Kidney (tissue), 14 donors: ENCODE results near the gene C19orf44. TPM values are rescaled to one million over a fixed set of nuclear protein-coding genes. Genes with fewer than 3 reads are reported as not detected.
A peak's percentile ranks its signal among the peaks of the same experiment; 100 is the strongest.
"Not testable (repeated sequence)": the region's sequence is repeated elsewhere in the genome, so short reads cannot be mapped to it uniquely, and the experiment has no call there.

Experiments used
- DNase-seq, 5 donors: peaks; one replicate each; pipeline ENCODE4 v3.0.0-alpha.2; 2013 to 2020
- FAIRE-seq: peaks from 2 replicates; lab custom pipeline; 2012; peaks lifted over from hg19 to GRCh38; lab: Jason Lieb, UNC
- H3K27ac ChIP-seq, 2 donors: one replicate each; pipeline ENCODE4 v1.7.0; 2013; ENCODE audit warnings: low read depth in 2 of 2, low read length in 2 of 2, inconsistent platforms in 1 of 2
- H3K27me3 ChIP-seq: one replicate; pipeline ENCODE4 v1.7.1; 2013; ENCODE audit warnings: low read length, inconsistent platforms; ENCODE audit not compliant: control insufficient read depth, insufficient read depth
- H3K36me3 ChIP-seq, 3 donors: one replicate each; pipeline versions ENCODE4 v1.7.0 to v1.7.1; 2013; ENCODE audit warnings: low read length in 3 of 3, control low read depth in 1 of 3, inconsistent platforms in 1 of 3; ENCODE audit not compliant: insufficient read depth in 3 of 3, control insufficient read depth in 2 of 3
- H3K4me1 ChIP-seq, 3 donors: one replicate each; pipeline versions ENCODE4 v1.7.0 to v1.7.1; 2013; ENCODE audit warnings: low read length in 3 of 3, inconsistent platforms in 1 of 3, low read depth in 1 of 3; ENCODE audit not compliant: control insufficient read depth in 2 of 3, insufficient read depth in 2 of 3
- H3K4me3 ChIP-seq, 3 donors: one replicate each; pipeline versions ENCODE4 v1.7.0 to v1.8.1; 2013; ENCODE audit warnings: low read length in 3 of 3, control low read depth in 1 of 3, inconsistent platforms in 1 of 3
- H3K9ac ChIP-seq, 3 donors: one replicate each; pipeline versions ENCODE4 v1.7.0 to v1.7.1; 2013; ENCODE audit warnings: low read length in 3 of 3, control low read depth in 1 of 3, inconsistent platforms in 1 of 3
- H3K9me3 ChIP-seq, 3 donors: one replicate each; pipeline versions ENCODE4 v1.7.0 to v1.7.1; 2013; ENCODE audit warnings: low read length in 3 of 3, control low read depth in 1 of 3, inconsistent platforms in 1 of 3; ENCODE audit not compliant: control insufficient read depth in 2 of 3, insufficient read depth in 1 of 3
- intact Hi-C: fragments of 100-400 bp; cut with DNase I; formaldehyde crosslinking; loops from one replicate; pipeline ENCODE4 v1.11.1; 2022
- polyA plus RNA-seq: library from polyadenylated mRNA; stranded (reverse); fragments of 350-450 nt; fragmentation: Illumina TruSeq; extraction: RNeasy Lipid Tissue Mini Kit (QIAGEN cat#74804); gene quantifications from one replicate; pipeline ENCODE4 v1.2.3, GENCODE V29; 2014; ENCODE audit warnings: low read depth, low replicate concordance; ENCODE audit not compliant: insufficient read depth
- total RNA-seq: library from RNA; stranded (reverse); fragmentation: NEBNext Ultra II Directional; extraction: Animal tissue kit (Norgen Biotek cat#: 25700); gene quantifications from one replicate; pipeline ENCODE4 v1.2.1, GENCODE V29; 2021
- TF ChIP-seq, protein P1 (sequence below): IDR thresholded peaks from 3 replicates; pipeline ENCODE4 v1.5.1; 2012; ENCODE audit warnings: mild to moderate bottlenecking, moderate library complexity, borderline replicate concordance; ENCODE audit not compliant: insufficient read depth; ENCODE audit errors: extremely low read depth
- donor health status: control.
- donor health status: control.
- donor health status: control.
- donor health status: control.
- donor health status: control.
- donor health status: DM: yes; HTN: yes; CAD: no.
- donor health status: Normal renal cell carcinoma (clear cell type).

Gene C19orf44
- total and polyA plus RNA-seq, 2 donors from 2014 or later: 6.2 to 8.6 TPM

DNA sequence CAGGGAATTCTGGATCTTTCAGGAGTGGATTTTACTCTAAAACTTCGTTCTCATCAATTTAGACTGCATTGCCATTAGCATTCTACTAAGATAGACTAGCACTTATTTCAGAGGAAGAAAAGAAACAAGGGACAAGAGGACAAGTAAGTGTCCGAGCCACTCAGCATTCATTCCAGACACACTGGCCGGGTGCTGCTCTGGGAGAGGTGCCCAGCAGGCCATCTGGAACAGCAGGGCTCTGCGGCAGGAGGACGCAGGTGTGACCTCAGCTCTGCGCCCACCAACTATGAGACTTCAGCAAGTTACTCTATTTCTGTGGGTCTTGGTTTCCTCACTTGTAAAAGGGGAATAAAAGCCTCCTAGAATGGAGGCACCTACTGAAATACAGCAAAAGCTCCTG is 28.6 kb upstream of the C19orf44 start:
- Histone ChIP-seq H3K36me3 (no peaks in the 10 kb centered on the region), H3K9ac (peak overlapping the region in 1 of 3 donors; percentile 40), H3K4me3 (no peak overlapping the region), H3K27ac (no peak overlapping the region), H3K9me3 (no peaks in the 10 kb centered on the region), H3K4me1 (peaks cover 0 to 39% (median 5%) of the 10 kb centered on the region in 3 donors), H3K27me3 (no peaks in the 10 kb centered on the region)
- intact Hi-C loops: no loop called here
- TF ChIP-seq, protein P1, sequence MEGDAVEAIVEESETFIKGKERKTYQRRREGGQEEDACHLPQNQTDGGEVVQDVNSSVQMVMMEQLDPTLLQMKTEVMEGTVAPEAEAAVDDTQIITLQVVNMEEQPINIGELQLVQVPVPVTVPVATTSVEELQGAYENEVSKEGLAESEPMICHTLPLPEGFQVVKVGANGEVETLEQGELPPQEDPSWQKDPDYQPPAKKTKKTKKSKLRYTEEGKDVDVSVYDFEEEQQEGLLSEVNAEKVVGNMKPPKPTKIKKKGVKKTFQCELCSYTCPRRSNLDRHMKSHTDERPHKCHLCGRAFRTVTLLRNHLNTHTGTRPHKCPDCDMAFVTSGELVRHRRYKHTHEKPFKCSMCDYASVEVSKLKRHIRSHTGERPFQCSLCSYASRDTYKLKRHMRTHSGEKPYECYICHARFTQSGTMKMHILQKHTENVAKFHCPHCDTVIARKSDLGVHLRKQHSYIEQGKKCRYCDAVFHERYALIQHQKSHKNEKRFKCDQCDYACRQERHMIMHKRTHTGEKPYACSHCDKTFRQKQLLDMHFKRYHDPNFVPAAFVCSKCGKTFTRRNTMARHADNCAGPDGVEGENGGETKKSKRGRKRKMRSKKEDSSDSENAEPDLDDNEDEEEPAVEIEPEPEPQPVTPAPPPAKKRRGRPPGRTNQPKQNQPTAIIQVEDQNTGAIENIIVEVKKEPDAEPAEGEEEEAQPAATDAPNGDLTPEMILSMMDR: no peak
- no peak for FAIRE-seq
- no peak for DNase-seq

- Histone ChIP-seq H3K27me3 (no peaks in the 10 kb centered on the region), H3K9me3 (no peaks in the 10 kb centered on the region), H3K36me3 (no peaks in the 10 kb centered on the region), H3K27ac (peak overlapping the region in 1 of 2 donors; percentile 6), H3K4me1 (peaks cover 0 to 23% (median 5%) of the 10 kb centered on the region in 3 donors), H3K9ac (peak overlapping the region in 1 of 3 donors; percentile 65), H3K4me3 (peak overlapping the region; percentile 59 to 79 (median 77))
- DNase-seq (no peak), FAIRE-seq (no peak)
- intact Hi-C loops: no loop called here
- TF ChIP-seq, protein P1: no peak
Observed at GRCh38 chr19:16470541-16470910, 25.7 kb upstream of the C19orf44 start.

DNA sequence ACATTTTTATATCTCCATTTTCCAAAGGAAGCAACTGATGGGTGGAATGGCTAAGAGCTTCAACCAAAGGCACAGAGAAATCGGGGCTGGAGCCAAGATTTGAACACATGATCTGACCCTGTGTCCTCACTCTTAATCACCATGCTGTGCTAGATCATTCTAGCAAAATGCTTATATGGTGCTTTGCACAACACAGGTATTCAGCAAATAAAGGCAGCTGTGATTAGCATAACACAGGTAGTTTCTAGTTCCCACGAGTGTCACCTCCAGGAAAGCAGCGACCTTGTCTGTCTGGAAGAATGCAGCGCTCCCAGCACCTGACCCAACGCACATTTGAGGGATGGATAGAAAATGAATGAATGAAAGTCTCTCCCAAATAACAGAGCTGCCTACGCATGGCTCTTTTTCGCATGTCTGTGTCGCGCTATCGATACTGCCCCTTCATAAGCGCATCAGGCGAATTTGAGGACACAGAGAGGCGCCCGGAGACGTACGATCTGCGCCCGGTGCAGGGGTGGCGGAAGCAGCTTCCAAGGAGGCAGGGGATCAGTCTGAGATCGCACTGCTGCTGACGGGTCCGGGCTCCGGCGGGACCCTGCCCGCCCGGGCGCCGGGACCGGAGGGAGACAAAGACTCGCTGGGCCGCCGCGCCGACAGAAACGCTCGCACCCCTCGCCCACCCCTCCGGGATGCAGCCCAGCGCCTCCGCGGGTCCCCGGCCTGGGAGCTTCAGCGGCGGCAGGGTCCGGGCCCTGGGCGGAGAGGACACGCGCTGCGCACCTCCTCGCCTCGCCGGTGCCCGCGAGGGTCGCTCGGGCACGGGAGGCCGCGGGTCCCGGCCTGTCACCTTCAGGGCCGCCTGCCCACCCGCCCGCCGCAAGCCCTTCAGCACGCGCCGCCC is 25.0 kb upstream of the C19orf44 start:
- FAIRE-seq: no peak

DNA sequence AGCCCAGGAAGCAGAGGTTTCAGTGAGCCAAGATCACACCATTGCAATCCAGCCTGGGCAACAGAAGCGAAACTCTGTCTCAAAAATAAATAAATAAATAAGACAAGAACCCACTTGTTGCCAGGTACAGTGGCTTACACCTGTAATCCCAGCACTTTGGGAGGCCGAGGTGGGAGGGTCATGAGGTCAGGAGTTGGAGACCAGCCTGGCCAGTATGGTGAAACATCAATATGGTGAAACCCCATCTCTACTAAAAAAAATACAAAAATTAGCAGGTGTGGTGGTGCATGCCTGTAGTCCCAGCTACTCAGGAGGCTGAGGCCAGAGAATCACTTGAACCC is 23.7 kb upstream of the C19orf44 start:
- FAIRE-seq, H3K9me3 ChIP-seq, intact Hi-C loops, H3K27ac ChIP-seq, DNase-seq, H3K27me3 ChIP-seq, H3K36me3 ChIP-seq: not testable (repeated sequence)
- H3K9ac ChIP-seq: peak overlapping the region in 1 of 3 donors; percentile 82
- peak overlapping the region in 2 of 3 donors; percentile 79 to 86 for H3K4me3 ChIP-seq
- H3K4me1 ChIP-seq: peaks cover 0 to 23% (median 5%) of the 10 kb centered on the region in 3 donors

More for the DNA sequence above, 25.0 kb upstream of the C19orf44 start:
- TF ChIP-seq, protein P1: no peak
- intact Hi-C loops: no loop called here
- Histone ChIP-seq H3K27ac (peak overlapping the region; percentile 6 to 32), H3K4me1 (peaks cover 0 to 23% (median 5%) of the 10 kb centered on the region in 3 donors), H3K4me3 (peak overlapping the region; percentile 59 to 79 (median 77)), H3K36me3 (no peaks in the 10 kb centered on the region), H3K27me3 (no peaks in the 10 kb centered on the region), H3K9me3 (no peaks in the 10 kb centered on the region), H3K9ac (peak overlapping the region; percentile 26 to 71 (median 65))
- peak in 4 of 5 donors; percentile 14 to 81 (median 38) for DNase-seq
